H1 (cell line): ENCODE measurements around the gene ASXL1. TPM values are rescaled to one million over a fixed set of nuclear protein-coding genes. Genes with fewer than 3 reads are reported as not detected.

Source experiments
- ATF2 ChIP-seq: IDR thresholded peaks from 2 replicates; pipeline ENCODE4 v1.6.1; 2012; ENCODE audit warnings: low read length, inconsistent platforms
- RNF2 ChIP-seq: fragments of 200-900, 300-1000 bp; sonication (generic); IDR thresholded peaks from 2 replicates; pipeline ENCODE4 v1.7.1; 2016; ENCODE audit warnings: borderline replicate concordance, low read depth, mild to moderate bottlenecking, antibody characterized with exemption, low read length; ENCODE audit not compliant: poor library complexity, severe bottlenecking; ENCODE audit errors: missing control alignments
- RXRA ChIP-seq: IDR thresholded peaks from 2 replicates; pipeline ENCODE4 v1.6.1; 2011; ENCODE audit warnings: low read depth, mild to moderate bottlenecking, low read length, moderate library complexity; ENCODE audit not compliant: insufficient read depth
- polyA plus RNA-seq, 7 experiments: library from polyadenylated mRNA; depleted of rRNA in 3 of 7; stranded (reverse) in 5 of 7; unstranded in 2 of 7; fragments of >200 nt in 5 of 7; fragments of 200-250 nt in 2 of 7; gene quantifications; 1 replicate in 5 of 7; 2 replicates in 1 of 7; 4 replicates in 1 of 7; pipeline versions ENCODE4 v1.2.1 to v1.2.3, GENCODE V29; 2011 to 2013; ENCODE audit warnings: missing spikeins in 2 of 7, mixed read lengths in 2 of 7
- total RNA-seq: library from RNA; stranded (reverse); fragmentation: NEBNext Ultra II Directional; extraction: Animal tissue kit (Norgen Biotek cat#: 25700); gene quantifications from 2 replicates; pipeline ENCODE4 v1.2.1, GENCODE V29; 2021

The ASXL1 gene
- total and polyA plus RNA-seq, 2 of the 8 experiments (the other 6 are each of a cell fraction or from before 2014, with no cell fraction given): 10.6 to 26.5 TPM

- no peak for TF ChIP-seq RXRA
- TF ChIP-seq ATF2: no peak
- no peak for TF ChIP-seq RNF2
- TF ChIP-seq, all 59 proteins: peak for 0
Measured at GRCh38 chr20:32458061-32458836, 100.1 kb downstream of the ASXL1 start (continued).
